AG04450 (cell line): Measurements from ENCODE around the gene GLP1R. TPM values are rescaled to one million over a fixed set of nuclear protein-coding genes. Genes with fewer than 3 reads are reported as not detected.

ENCODE experiments used
- CTCF ChIA-PET: fragments of 300-600, 350-600 bp; formaldehyde crosslinking; extraction: SDS; loops from one replicate; lab custom pipeline; 2022; ENCODE audit warnings: antibody characterized with exemption, inconsistent platforms; lab: Charles Lee
- POLR2A ChIA-PET: fragments of 350-600 bp; formaldehyde crosslinking; extraction: SDS; loops from one replicate; lab custom pipeline; 2021; ENCODE audit warnings: antibody characterized with exemption, inconsistent platforms; lab: Yijun Ruan, JAX
- DNase-seq: peaks from one replicate; pipeline ENCODE4 v3.0.0-alpha.2; 2011; ENCODE audit warnings: low read depth, low spot score
- H3K27ac ChIP-seq: one replicate; pipeline ENCODE4 v1.5.1; 2012; ENCODE audit warnings: low read depth, low read length, control low read depth
- H3K27me3 ChIP-seq: one replicate; pipeline ENCODE4 v1.6.0; 2012; ENCODE audit warnings: low read length; ENCODE audit not compliant: control insufficient read depth, insufficient read depth
- H3K4me3 ChIP-seq: 2 replicates; pipeline ENCODE4 v1.5.1; 2011; ENCODE audit warnings: mild to moderate bottlenecking, low read depth, low read length, control low read depth
- H3K9me3 ChIP-seq: 2 replicates; pipeline ENCODE4 v1.5.1; 2012; ENCODE audit warnings: low read length; ENCODE audit not compliant: control insufficient read depth, insufficient read depth
- polyA plus RNA-seq: library from polyadenylated mRNA; depleted of rRNA; stranded (reverse); fragments of >200 nt; gene quantifications from 2 replicates; pipeline ENCODE4 v1.2.3, GENCODE V29; 2011
- TF ChIP-seq, protein P1 (sequence below): IDR thresholded peaks from 2 replicates; pipeline ENCODE4 v1.5.1; 2011; ENCODE audit warnings: low read depth, low read length, control low read depth, inconsistent platforms

The GLP1R gene
- polyA plus RNA-seq, 1 experiment, result not detected

GRCh38 chr6:39114388-39114703 lies 65.8 kb downstream of the GLP1R start:
- DNase-seq, result no peak
- ChIA-PET POLR2A (interaction anchor here (0.6 to 1.7 kb wide), 3 partner anchors 12 to 1793 kb away, joined by 3 to 14 read pairs (median 3); no protein-coding TSS in a partner anchor), CTCF (interaction anchor here (1.3 to 3.1 kb wide), 3 partner anchors 12 to 242 kb away, joined by 4 to 14 read pairs (median 11); no protein-coding TSS in a partner anchor)
- Histone ChIP-seq H3K27me3 (no peaks in the 10 kb centered on the region), H3K27ac (peak overlapping the region; percentile 91), H3K9me3 (no peaks in the 10 kb centered on the region), H3K4me3 (peak overlapping the region; percentile 82)
- TF ChIP-seq, protein P1, sequence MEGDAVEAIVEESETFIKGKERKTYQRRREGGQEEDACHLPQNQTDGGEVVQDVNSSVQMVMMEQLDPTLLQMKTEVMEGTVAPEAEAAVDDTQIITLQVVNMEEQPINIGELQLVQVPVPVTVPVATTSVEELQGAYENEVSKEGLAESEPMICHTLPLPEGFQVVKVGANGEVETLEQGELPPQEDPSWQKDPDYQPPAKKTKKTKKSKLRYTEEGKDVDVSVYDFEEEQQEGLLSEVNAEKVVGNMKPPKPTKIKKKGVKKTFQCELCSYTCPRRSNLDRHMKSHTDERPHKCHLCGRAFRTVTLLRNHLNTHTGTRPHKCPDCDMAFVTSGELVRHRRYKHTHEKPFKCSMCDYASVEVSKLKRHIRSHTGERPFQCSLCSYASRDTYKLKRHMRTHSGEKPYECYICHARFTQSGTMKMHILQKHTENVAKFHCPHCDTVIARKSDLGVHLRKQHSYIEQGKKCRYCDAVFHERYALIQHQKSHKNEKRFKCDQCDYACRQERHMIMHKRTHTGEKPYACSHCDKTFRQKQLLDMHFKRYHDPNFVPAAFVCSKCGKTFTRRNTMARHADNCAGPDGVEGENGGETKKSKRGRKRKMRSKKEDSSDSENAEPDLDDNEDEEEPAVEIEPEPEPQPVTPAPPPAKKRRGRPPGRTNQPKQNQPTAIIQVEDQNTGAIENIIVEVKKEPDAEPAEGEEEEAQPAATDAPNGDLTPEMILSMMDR, result no peak

GRCh38 chr6:39114704-39115599 lies 66.4 kb downstream of the GLP1R start, which contains the start of gene SAYSD1:
Gene SAYSD1 (minus strand): TSS chr6:39115186. CDS start chr6:39115089, 97 bp downstream.
- ChIA-PET POLR2A (interaction anchor here (1.1 to 1.7 kb wide), 2 partner anchors 13 to 26 kb away, joined by 3 to 14 read pairs; no protein-coding TSS in a partner anchor), CTCF (interaction anchor here (1.3 to 3.1 kb wide), 3 partner anchors 13 to 243 kb away, joined by 4 to 14 read pairs (median 11); no protein-coding TSS in a partner anchor)
- peak; percentile 69 for DNase-seq
- no peaks in the 10 kb centered on the region for H3K9me3 ChIP-seq
- no peaks in the 10 kb centered on the region for H3K27me3 ChIP-seq
- TF ChIP-seq, protein P1, result no peak; the same call in 1 of the 2 replicates
- H3K4me3 ChIP-seq, result peak within 1 kb of the TSS; percentile 82
- H3K27ac ChIP-seq, result peak within 1 kb of the TSS; percentile 91

GRCh38 chr6:39118921-39119320 lies 70.3 kb downstream of the GLP1R start:
- H3K9me3 ChIP-seq, result no peaks in the 10 kb centered on the region
- TF ChIP-seq, protein P1, result no peak
- ChIA-PET POLR2A (no interaction called here), CTCF (no interaction called here)
- DNase-seq, result no peak
- peaks cover 2% of the 10 kb centered on the region for H3K27me3 ChIP-seq
- H3K27ac ChIP-seq, result no peak overlapping the region
- H3K4me3 ChIP-seq, result no peak overlapping the region

- Histone ChIP-seq H3K27ac (no peak overlapping the region), H3K4me3 (no peak overlapping the region), H3K27me3 (peaks cover 2% of the 10 kb centered on the region), H3K9me3 (no peaks in the 10 kb centered on the region)
- ChIA-PET CTCF (interaction anchor here (1.1 kb wide), 1 partner anchor 22 kb away, joined by 3 read pairs; no protein-coding TSS in a partner anchor), POLR2A (no interaction called here)
- no peak for DNase-seq
- TF ChIP-seq, protein P1, result no peak
Measured at GRCh38 chr6:39124114-39124513, 75.5 kb downstream of the GLP1R start.

DNA sequence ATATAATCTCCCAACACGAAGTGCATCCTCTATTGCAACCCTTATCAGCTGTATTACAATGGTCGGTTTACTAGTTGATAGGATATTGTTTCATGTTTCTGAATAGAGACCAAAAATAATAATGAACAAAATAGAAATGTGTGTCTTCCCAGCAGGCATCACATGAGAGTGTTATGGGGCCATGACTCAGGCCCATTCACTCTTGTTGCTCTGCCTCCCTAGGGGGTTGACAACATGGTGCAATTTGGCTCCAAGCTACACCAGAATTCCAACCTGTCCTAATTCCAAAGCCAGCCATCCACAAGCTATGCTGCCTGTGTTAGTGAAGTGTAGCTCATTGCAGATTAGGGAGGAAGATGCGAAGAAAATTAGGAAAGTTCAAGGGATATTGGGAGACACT lies 79.5 kb downstream of the GLP1R start:
- ChIA-PET CTCF (no interaction called here), POLR2A (no interaction called here)
- Histone ChIP-seq H3K4me3 (no peak overlapping the region), H3K27me3 (no peaks in the 10 kb centered on the region), H3K27ac (no peak overlapping the region), H3K9me3 (no peaks in the 10 kb centered on the region)
- DNase-seq, result no peak
- TF ChIP-seq, protein P1, result no peak
